Spleen (tissue), 7 donors: Measurements from ENCODE around the gene PLEKHJ1.

Source experiments
- POLR2A ChIP-seq, 3 donors: fragments of 450-650 bp; IDR thresholded peaks; one replicate each; pipeline ENCODE4 v1.5.1; 2017; ENCODE audit warnings: antibody characterized with exemption in 3 of 3, mild to moderate bottlenecking in 1 of 3
- POLR2AphosphoS5 ChIP-seq, 3 donors: sonication (generic); formaldehyde crosslinking; IDR thresholded peaks; one replicate each; pipeline ENCODE4 v1.5.1; 2017; ENCODE audit warnings: antibody characterized with exemption in 3 of 3
- TF ChIP-seq, protein P1 (sequence below), 11 experiments: fragments of 200-600 bp in 7 of 11; fragments of 450-650 bp in 4 of 11; sonication (generic) in 4 of 11; IDR thresholded peaks in 8 of 11; conservative IDR thresholded peaks in 3 of 11; 1 replicate in 7 of 11; 2 replicates in 4 of 11; pipeline versions ENCODE4 v1.4.0 to v1.8.0; 2016 to 2021; ENCODE audit warnings: antibody characterized with exemption in 11 of 11, inconsistent platforms in 4 of 11, mild to moderate bottlenecking in 1 of 11
- donor health status: DM: no; HTN: no; CAD: no; lungs with moderate emphysema.
- donor health status: DM: no; HTN: no; CAD: no.
- donor health status: DM: no; HTN: no; CAD: no.

DNA sequence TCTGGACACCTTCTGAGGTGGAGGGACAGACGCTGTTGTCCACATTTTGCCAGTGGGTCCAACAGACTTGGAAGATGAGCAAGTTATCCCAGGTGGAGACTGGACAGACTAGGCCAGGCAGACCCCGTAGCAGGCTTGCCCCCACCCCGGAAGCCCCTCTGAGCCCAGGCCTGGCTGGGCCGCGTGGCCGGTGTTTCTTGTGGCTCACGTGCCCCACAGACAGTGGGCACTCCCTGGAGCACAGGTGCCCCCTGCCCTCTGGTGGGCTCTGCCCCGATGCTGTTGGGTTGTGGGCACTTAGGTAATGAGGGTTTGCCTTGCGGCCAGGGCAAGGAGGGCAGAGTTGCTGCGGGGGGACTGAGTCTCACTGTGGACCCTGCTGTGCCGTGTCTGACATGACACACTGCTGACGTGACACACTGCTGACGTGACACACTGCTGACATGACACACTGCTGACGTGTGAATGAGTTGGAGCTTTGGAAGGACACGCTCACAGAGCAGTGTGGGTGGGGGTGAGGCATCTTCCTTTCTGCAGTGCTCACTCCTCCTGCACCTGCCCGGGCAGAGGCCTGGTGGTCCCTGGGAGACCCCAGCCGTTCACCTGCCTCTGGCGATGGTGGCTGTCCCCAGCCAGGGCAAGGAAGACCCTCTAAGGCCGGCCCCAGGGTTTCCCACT lies 47.3 kb downstream of the PLEKHJ1 start:
- no peak for TF ChIP-seq POLR2AphosphoS5 (IDR thresholded peaks at IDR 0.05)
- TF ChIP-seq, protein P1, sequence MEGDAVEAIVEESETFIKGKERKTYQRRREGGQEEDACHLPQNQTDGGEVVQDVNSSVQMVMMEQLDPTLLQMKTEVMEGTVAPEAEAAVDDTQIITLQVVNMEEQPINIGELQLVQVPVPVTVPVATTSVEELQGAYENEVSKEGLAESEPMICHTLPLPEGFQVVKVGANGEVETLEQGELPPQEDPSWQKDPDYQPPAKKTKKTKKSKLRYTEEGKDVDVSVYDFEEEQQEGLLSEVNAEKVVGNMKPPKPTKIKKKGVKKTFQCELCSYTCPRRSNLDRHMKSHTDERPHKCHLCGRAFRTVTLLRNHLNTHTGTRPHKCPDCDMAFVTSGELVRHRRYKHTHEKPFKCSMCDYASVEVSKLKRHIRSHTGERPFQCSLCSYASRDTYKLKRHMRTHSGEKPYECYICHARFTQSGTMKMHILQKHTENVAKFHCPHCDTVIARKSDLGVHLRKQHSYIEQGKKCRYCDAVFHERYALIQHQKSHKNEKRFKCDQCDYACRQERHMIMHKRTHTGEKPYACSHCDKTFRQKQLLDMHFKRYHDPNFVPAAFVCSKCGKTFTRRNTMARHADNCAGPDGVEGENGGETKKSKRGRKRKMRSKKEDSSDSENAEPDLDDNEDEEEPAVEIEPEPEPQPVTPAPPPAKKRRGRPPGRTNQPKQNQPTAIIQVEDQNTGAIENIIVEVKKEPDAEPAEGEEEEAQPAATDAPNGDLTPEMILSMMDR (IDR thresholded peaks at IDR 0.05 in 8 of 11, conservative IDR thresholded peaks at IDR 0.05 in 3 of 11), result no peak
- TF ChIP-seq POLR2A (IDR thresholded peaks at IDR 0.05), result no peak
